Kidney epithelial cell (primary cell): Measurements from ENCODE around the gene CCR9. TPM values are rescaled to one million over a fixed set of nuclear protein-coding genes. Genes with fewer than 3 reads are reported as not detected.

Experiments
- DNase-seq: peaks from one replicate; pipeline ENCODE4 v3.0.0-alpha.2; 2010; ENCODE audit warnings: low read depth
- H3K27me3 ChIP-seq: 2 replicates; pipeline ENCODE4 v1.6.0; 2011; ENCODE audit warnings: low read length; ENCODE audit not compliant: control insufficient read depth, insufficient read depth
- H3K36me3 ChIP-seq: 2 replicates; pipeline ENCODE4 v1.5.1; 2011; ENCODE audit warnings: low read length; ENCODE audit not compliant: control insufficient read depth, insufficient read depth
- H3K4me3 ChIP-seq: 2 replicates; pipeline ENCODE4 v1.5.1; 2011; ENCODE audit warnings: low read depth, mild to moderate bottlenecking, control low read depth, low read length
- total RNA-seq: library from RNA; depleted of rRNA; stranded (reverse); fragments of >200 nt; gene quantifications from 2 replicates; pipeline ENCODE4 v1.2.3, GENCODE V29; 2015
- TF ChIP-seq, protein P1 (sequence below): IDR thresholded peaks from 2 replicates; pipeline ENCODE4 v1.5.1; 2011; ENCODE audit warnings: mild to moderate bottlenecking, moderate library complexity, low read length, control low read depth, inconsistent platforms; ENCODE audit not compliant: insufficient read depth, poor library complexity, severe bottlenecking

The CCR9 gene
- total RNA-seq, 1 donor from 2014 or later = not detected

DNA sequence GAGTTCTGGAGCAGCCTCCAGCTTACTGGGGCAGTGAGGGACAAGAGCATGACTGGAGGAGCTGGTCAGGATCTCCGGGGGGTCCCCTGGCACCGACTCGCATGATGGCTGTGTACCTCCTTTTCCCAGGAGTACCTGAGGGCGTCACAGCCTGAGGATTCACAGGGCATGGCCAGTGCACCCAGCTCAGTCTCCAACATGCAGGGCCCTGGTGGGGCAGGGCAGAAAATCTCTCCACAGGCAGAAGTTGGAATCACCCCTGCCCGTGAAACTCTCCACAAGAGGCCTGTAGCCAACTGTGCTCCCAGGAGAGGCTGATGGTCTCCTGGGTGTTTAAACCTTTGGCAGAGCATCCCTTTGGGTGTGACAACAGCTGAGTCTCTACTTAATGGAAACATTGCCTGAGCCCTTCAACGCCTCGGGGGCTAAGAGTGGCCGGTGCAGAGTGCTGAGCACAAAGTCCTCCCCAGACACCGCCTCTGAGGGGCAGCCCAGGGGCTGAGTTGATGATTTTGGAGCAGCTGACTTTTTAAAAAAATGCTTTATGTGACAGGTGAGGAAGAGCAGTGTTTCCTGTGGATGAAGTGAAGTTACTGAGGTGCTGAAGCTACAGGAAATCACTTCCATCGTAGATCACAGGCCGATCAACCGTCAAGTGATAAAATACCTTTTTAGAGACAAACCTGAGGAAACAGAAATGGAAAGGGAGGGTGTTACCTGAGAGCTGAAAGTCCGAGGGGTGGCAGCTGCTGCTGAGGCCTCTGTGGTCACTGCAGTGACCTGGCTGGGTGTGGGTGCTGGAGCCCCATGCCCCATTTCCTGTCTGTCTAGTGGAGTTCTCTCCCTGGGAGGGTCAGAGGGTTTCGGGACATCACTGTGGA lies 35.1 kb downstream of the CCR9 start:
- no peak for DNase-seq
- Histone ChIP-seq H3K4me3 (no peak overlapping the region), H3K36me3 (no peaks in the 10 kb centered on the region), H3K27me3 (no peaks in the 10 kb centered on the region)
- TF ChIP-seq, protein P1, sequence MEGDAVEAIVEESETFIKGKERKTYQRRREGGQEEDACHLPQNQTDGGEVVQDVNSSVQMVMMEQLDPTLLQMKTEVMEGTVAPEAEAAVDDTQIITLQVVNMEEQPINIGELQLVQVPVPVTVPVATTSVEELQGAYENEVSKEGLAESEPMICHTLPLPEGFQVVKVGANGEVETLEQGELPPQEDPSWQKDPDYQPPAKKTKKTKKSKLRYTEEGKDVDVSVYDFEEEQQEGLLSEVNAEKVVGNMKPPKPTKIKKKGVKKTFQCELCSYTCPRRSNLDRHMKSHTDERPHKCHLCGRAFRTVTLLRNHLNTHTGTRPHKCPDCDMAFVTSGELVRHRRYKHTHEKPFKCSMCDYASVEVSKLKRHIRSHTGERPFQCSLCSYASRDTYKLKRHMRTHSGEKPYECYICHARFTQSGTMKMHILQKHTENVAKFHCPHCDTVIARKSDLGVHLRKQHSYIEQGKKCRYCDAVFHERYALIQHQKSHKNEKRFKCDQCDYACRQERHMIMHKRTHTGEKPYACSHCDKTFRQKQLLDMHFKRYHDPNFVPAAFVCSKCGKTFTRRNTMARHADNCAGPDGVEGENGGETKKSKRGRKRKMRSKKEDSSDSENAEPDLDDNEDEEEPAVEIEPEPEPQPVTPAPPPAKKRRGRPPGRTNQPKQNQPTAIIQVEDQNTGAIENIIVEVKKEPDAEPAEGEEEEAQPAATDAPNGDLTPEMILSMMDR = no peak

DNA sequence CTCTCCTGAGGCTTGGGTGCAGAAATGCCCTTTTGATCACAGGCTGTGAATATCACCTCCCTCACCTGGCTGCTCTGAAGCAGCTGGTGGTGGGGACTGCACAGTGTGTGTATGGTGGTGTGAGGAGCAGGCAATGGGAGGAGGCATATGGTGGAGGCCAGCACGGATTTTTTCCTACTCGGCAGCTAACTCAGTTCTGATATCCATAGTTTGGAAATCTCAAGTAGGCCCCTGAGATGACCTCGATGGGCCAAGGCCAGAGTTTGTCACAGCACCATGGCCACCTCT lies 35.6 kb downstream of the CCR9 start:
- no peaks in the 10 kb centered on the region for H3K36me3 ChIP-seq
- DNase-seq = no peak
- no peaks in the 10 kb centered on the region for H3K27me3 ChIP-seq
- no peak overlapping the region for H3K4me3 ChIP-seq
- TF ChIP-seq, protein P1 = no peak

- DNase-seq = no peak
- Histone ChIP-seq H3K27me3 (no peaks in the 10 kb centered on the region), H3K36me3 (peaks cover 2% of the 10 kb centered on the region), H3K4me3 (no peak overlapping the region)
- TF ChIP-seq, protein P1 = no peak
Measured at GRCh38 chr3:45922950-45923590, 36.7 kb downstream of the CCR9 start.

DNA sequence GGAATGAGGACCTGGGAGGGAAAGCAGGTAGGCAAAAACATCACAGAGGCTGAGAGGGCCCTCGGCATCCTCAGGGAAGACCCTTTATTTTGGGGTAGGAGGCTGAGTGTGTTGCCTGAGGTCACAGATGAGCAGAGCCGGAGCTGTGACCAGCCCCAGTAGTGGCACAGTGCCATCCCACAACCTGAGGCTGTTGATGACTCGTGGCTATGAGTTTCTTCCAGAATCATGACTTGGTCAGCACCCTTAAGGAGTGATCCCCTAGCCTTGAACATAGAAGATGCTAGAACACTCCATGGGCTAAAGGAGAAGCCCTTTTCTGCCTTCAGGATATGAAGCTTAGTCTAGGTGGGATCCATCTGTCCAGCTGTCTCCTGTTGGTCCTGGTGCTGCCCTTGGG lies 37.4 kb downstream of the CCR9 start:
- Histone ChIP-seq H3K36me3 (peaks cover 2% of the 10 kb centered on the region), H3K27me3 (no peaks in the 10 kb centered on the region), H3K4me3 (no peak overlapping the region)
- TF ChIP-seq, protein P1 = no peak
- peak; percentile 42 for DNase-seq

DNA sequence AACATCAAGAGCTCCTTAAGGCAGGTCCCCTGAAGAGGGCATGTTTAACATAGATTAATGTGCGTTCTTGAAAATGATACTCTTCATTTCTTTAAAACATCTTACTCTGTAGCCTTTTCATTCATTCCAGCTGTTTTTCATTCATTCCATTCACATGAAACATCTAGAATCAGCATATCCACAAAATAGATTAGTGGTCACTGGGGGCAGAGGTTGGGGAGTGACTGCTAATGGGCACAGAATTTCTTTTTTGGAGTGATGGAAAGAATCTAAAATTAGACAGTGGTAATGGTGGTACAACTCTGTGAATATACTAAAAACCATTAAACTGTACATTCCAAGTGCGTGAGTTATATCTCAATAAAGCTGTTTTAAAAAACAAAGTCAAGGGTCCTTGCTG lies 41.5 kb downstream of the CCR9 start:
- DNase-seq = no peak
- no peaks in the 10 kb centered on the region for H3K27me3 ChIP-seq
- TF ChIP-seq, protein P1 = no peak
- no peak overlapping the region for H3K4me3 ChIP-seq
- peaks cover 2% of the 10 kb centered on the region for H3K36me3 ChIP-seq
